GDM1 (cell line): ENCODE results near the gene PHF10.
"Not testable (repeated sequence)": the region's sequence is repeated elsewhere in the genome, so short reads cannot be mapped to it uniquely, and the experiment has no call there.

ENCODE experiments used
- DNase-seq: peaks from one replicate; lab custom pipeline; 2025; lab: John Stamatoyannopoulos, UW

PHF10 gene

GRCh38 chr6:169723200-169723909, 945 bp downstream of the PHF10 start:
- peak; percentile 39 for DNase-seq

DNA sequence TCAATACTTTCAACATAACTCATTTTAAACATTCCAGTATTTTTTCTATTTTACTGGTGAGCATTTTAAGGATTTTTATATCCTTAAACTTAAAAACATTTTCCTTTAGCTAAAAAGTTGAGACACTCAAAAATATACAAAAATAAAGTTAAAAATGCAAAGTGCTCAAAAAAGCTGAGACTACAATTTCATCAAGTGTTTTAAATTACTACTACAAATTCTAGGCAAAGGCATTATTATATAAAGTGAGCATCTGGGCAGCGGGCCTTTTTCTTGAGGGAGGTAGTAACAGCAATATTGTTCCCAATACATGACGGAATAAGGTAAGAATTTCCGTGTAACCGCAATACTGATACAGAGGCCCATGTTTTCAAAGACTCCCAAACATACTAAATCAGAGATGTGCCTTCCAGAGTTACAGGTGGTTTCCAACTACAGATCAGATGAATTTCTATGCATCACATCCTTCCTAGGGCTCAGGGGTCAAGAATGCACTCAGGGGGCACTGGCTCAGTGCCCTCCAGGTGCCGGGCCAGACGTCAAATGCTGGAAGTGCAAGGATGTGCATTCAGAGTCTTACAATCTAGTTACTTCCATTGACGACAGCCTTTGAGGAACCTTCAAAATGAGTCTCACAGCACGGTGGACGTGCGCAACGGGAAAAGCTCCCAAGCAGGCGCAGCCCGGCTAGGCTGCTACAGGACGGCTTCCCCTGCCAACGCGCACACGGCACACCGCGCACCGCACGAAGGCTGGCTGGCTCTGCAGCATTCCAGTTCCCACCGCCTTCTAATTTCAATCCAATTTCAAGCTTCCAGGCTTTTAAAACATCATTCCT, 1.7 kb downstream of the PHF10 start:
- DNase-seq = peak; percentile 45

- DNase-seq = no peak
Observed at GRCh38 chr6:169720207-169720855, 4.0 kb downstream of the PHF10 start.

DNA sequence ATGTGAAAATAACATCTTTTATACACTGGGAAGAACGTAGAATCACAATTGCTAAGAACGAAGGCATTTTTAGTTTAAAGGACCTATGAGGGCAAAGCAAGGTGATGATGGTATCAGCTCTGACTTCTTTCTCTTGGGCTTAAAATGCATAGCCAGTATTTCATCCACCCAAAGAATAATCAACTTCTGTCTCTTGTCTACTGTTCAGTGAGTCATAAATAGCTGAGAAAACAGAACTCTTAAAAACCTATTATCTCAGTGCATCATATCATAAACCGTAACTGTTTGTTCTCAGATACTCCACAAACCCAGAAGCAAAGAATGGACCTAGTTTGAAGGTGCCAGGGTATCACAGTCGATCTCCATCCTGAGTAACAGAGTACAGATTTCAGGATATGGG, 5.2 kb downstream of the PHF10 start:
- DNase-seq = no peak

GRCh38 chr6:169714595-169714994, 9.7 kb downstream of the PHF10 start:
- DNase-seq = no peak

GRCh38 chr6:169714178-169714577, 10.1 kb downstream of the PHF10 start:
- no peak for DNase-seq

- DNase-seq = no peak
Observed at GRCh38 chr6:169710009-169710408, 14.3 kb downstream of the PHF10 start.

- no peak for DNase-seq
Observed at GRCh38 chr6:169709293-169709692, 15.0 kb downstream of the PHF10 start.

DNA sequence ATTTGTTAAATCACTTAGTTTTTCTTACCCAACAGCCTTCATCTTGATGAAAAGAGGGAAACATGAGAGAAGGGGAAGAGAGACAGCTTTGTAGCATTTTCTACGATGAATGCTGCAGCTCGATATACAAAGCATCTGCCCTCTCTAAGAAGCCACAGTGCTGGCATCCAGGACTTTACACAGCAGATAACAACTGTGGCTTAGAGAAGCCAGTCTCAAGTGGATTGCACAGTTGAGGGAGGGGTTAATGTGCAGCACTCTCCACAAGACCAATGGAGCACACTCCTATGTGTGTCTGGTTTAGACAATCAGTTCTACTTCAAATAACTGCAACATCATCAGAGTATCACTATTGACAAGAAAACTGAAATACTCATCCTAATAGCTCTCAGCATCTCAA, 16.5 kb downstream of the PHF10 start:
- no peak for DNase-seq

GRCh38 chr6:169702840-169703246, 21.5 kb downstream of the PHF10 start:
- no peak for DNase-seq

DNA sequence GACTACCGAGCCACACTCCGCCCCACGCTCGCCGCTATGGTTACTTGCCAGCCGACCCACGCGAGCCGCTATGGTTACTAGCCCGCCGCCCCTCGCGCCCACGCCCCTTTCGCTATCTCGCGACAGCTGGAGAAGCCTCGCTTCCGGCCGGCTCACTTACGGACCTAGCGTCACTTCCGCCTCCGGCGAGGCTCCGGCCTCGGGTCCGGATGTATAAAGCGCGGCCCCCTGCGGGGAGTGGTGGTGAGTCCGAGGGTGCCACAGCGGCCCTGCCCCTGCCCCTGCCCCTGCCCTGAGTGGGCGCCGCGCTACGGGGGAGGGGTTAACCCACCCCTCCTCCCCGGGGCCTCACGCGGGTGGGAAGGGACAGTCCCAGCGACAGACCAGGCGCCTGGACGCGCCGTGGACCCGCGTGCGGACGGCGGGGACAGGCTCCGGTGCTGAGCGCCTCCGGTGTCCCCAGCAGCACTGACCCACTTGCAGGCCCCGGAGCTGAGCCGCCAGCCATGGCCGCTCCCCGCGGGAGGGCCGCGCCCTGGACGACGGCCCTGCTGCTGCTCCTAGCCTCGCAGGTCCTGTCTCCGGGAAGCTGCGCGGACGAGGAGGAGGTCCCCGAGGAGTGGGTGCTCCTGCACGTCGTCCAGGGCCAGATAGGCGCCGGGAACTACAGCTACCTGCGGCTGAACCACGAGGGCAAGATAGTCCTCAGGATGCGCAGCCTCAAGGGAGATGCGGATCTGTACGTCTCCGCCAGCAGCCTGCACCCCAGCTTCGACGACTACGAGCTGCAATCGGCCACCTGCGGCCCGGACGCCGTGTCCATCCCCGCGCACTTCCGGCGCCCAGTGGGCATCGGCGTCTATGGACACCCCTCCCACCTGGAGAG, 22.1 kb downstream of the PHF10 start, which contains the start of the genes C6orf120 and WDR27:
Gene C6orf120, plus strand, starts transcription at position 173 of the 886 bp plus-strand sequence. Its CDS starts 334 bp downstream, at position 507.
Gene WDR27, minus strand, starts transcription at position 76 of the 886 bp plus-strand sequence. CDS start 13,024 bp downstream, outside the sequence.
- DNase-seq = peak; percentile 96

- no peak for DNase-seq
Observed at GRCh38 chr6:169701311-169701953, 22.9 kb downstream of the PHF10 start.

DNA sequence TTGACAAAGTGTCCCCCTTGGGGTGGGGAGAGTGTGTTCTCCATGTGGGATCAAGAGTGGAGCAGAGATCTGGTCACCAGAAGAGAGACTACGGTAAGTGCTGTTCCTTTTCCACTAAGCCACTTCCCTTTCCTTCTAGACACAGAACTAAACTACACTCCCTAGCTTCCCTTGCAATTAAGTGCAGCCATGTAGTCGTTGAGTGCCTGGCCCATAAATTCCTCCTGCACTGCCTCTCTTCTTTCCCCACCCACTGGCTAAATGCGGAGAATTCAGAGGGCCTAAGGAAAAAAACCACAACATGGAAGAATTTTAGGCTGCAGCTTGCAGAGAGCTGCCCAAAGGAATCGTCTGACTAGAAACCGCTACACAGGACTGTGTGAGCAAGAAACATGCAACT, 24.0 kb downstream of the PHF10 start:
- DNase-seq = peak; percentile 28

DNA sequence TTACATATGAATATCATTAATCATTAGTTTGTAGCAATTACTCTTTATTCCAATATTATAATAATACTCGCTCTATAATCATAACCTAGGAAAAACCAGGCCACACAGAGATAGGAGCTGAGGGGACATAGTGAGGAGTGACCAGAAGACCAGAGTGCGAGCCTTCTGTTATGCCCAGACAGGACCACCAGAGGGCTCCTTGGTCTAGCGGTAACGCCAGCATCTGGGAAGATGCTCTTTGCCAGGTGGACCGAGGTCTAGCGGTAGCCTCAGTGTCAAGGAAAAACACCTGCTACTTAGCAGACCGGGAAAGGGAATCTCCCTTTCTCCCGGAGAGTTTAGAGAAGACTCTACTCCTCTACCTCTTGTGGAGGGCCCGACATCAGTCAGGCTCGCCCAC, 27.2 kb downstream of the PHF10 start:
- DNase-seq = not testable (repeated sequence)

GRCh38 chr6:169695131-169695530, 29.2 kb downstream of the PHF10 start:
- no peak for DNase-seq

DNA sequence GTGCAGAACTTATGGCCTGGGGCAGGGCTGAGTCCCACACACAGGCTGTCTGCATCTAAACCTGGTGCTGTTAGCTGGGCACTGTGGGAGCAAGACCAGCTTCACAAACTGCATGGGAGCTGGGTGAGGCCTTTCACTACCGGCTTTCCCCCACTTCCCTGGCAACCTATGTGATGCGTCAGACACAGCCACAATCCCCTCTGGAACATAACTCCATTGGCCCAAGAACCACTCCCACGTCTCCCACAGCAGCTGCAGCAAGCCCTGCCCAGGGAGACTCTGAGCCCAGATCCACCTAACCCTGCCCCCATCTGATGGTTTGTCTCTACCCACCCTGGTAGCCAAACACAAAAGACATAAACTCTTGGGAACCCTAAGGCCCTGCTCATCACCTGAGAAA, 31.8 kb downstream of the PHF10 start:
- no peak for DNase-seq

DNA sequence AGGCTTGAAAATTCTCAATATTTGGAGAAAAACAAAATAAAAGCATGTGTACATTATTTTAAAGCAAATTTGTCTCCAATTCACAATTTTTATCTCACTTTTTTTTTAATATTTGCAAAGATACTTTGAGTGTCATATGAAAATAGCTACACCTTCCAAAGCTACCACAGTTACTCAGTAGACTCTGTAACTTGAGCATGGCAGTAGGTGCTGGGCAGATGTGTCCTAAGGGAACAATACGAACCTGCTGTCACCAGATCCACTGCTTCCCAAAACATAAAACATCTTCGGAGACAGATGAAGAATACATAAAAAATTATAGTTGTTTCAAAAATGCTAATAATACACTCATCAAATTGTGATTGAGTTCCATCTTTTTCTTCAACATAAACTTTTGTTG, 33.0 kb downstream of the PHF10 start:
- DNase-seq = no peak

DNA sequence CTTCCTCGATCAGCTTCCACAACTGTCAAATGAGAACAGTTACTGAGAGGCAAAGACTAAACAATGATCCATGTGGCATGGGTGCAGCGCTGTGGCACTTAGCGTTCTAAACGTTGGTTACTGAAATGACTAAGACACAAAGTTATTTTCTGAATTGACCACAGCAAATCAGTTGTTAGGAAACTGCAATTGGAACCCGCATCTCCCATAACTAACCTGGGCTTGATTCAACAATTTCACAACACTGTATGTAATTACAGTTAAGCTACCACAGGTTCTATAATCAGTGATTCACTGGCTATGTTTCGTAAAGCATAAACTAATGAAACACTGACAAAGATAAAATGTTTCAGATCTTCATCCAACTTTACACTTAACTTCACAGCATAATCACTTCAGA, 35.0 kb downstream of the PHF10 start:
- no peak for DNase-seq

GRCh38 chr6:169685860-169686259, 38.4 kb downstream of the PHF10 start:
- DNase-seq = no peak

- DNase-seq = no peak
Observed at GRCh38 chr6:169684056-169684455, 40.2 kb downstream of the PHF10 start.

GRCh38 chr6:169678342-169678741, 46.0 kb downstream of the PHF10 start:
- DNase-seq = no peak
